SK-N-SH treated with all-trans-retinoic acid at 6 μM for 48 hours (cell line): ENCODE results near the gene CGNL1.

ENCODE experiments used
- ATAC-seq: fragments of 200-7000 bp; cut with Tn5 transposase; 3 replicates; pipeline ENCODE4 v1.9.1; 2020; ENCODE audit warnings: mild to moderate bottlenecking, moderate library complexity
- ARNTL ChIP-seq: fragments of 450-650 bp; formaldehyde crosslinking; IDR thresholded peaks from 2 replicates; pipeline ENCODE4 v1.5.0; 2020; ENCODE audit warnings: low read depth, mild to moderate bottlenecking, moderate library complexity, borderline replicate concordance
- CSDC2 ChIP-seq: fragments of 250-450 bp; sonication (Bioruptor Pico); IDR thresholded peaks from 2 replicates; pipeline ENCODE4 v1.5.0; 2020; ENCODE audit warnings: mild to moderate bottlenecking, moderate library complexity
- ESRRG ChIP-seq: fragments of 250-450 bp; sonication (Bioruptor Pico); IDR thresholded peaks from 2 replicates; pipeline ENCODE4 v1.6.1; 2021; ENCODE audit warnings: mild to moderate bottlenecking
- GLIS3 ChIP-seq: fragments of 250-450 bp; sonication (Bioruptor Pico); IDR thresholded peaks from 2 replicates; pipeline ENCODE4 v1.5.0; 2020; ENCODE audit warnings: mild to moderate bottlenecking, moderate library complexity
- ISL1 ChIP-seq: fragments of 250-450 bp; sonication (Bioruptor Pico); IDR thresholded peaks from 2 replicates; pipeline ENCODE4 v2.1.2; 2022; ENCODE audit warnings: mild to moderate bottlenecking, moderate library complexity
- OSR1 ChIP-seq: fragments of 250-450 bp; sonication (Bioruptor Pico); IDR thresholded peaks from 2 replicates; pipeline ENCODE4 v1.8.0; 2022; ENCODE audit warnings: moderate library complexity, mild to moderate bottlenecking, inconsistent platforms
- RARB ChIP-seq: fragments of 250-450 bp; sonication (Bioruptor Pico); IDR thresholded peaks from 2 replicates; pipeline ENCODE4 v1.8.0; 2021; ENCODE audit warnings: mild to moderate bottlenecking, moderate library complexity
- SNAI2 ChIP-seq: fragments of 250-450 bp; sonication (Bioruptor Pico); IDR thresholded peaks from 2 replicates; pipeline ENCODE4 v1.5.0; 2020; ENCODE audit warnings: mild to moderate bottlenecking, moderate library complexity
- TCF4 ChIP-seq: fragments of 250-450 bp; sonication (Bioruptor Pico); IDR thresholded peaks from 2 replicates; pipeline ENCODE4 v1.8.0; 2021; ENCODE audit warnings: mild to moderate bottlenecking, moderate library complexity, borderline replicate concordance
- ZC3H10 ChIP-seq: fragments of 250-450 bp; sonication (Bioruptor Pico); IDR thresholded peaks from 2 replicates; pipeline ENCODE4 v1.5.1; 2021; ENCODE audit warnings: mild to moderate bottlenecking, moderate library complexity
- ZFP3 ChIP-seq: fragments of 250-450 bp; sonication (Bioruptor Pico); IDR thresholded peaks from 2 replicates; pipeline ENCODE4 v1.5.0; 2020; ENCODE audit warnings: mild to moderate bottlenecking, moderate library complexity
- ZNF565 ChIP-seq: fragments of 450-650 bp; formaldehyde crosslinking; conservative IDR thresholded peaks from 2 replicates; pipeline ENCODE4 v1.5.0; 2020; ENCODE audit warnings: low read depth, mild to moderate bottlenecking, moderate library complexity
- ZNF8 ChIP-seq: fragments of 450-650 bp; formaldehyde crosslinking; IDR thresholded peaks from 2 replicates; pipeline ENCODE4 v1.5.0; 2020; ENCODE audit warnings: mild to moderate bottlenecking, moderate library complexity
- TF ChIP-seq, protein P1 (sequence below): fragments of 250-450 bp; sonication (Bioruptor Pico); IDR thresholded peaks from 2 replicates; pipeline ENCODE4 v1.8.0; 2020; ENCODE audit warnings: mild to moderate bottlenecking, moderate library complexity, borderline replicate concordance
- TF ChIP-seq, protein P2 (sequence below): fragments of 250-450 bp; sonication (Bioruptor Pico); IDR thresholded peaks from 2 replicates; pipeline ENCODE4 v1.5.1; 2020; ENCODE audit warnings: low read depth, mild to moderate bottlenecking, moderate library complexity
- TF ChIP-seq, protein P3 (sequence below): fragments of 250-450 bp; sonication (Bioruptor Pico); IDR thresholded peaks from 2 replicates; pipeline ENCODE4 v1.5.1; 2021; ENCODE audit warnings: mild to moderate bottlenecking, moderate library complexity
- TF ChIP-seq, protein P4 (sequence below): fragments of 250-450 bp; sonication (Bioruptor Pico); IDR thresholded peaks from 2 replicates; pipeline ENCODE4 v1.8.0; 2021; ENCODE audit warnings: low read depth, mild to moderate bottlenecking, moderate library complexity, borderline replicate concordance
- TF ChIP-seq, protein P5 (sequence below): fragments of 250-450 bp; sonication (Bioruptor Pico); IDR thresholded peaks from 2 replicates; pipeline ENCODE4 v1.5.0; 2020; ENCODE audit warnings: mild to moderate bottlenecking, moderate library complexity

Gene CGNL1

DNA sequence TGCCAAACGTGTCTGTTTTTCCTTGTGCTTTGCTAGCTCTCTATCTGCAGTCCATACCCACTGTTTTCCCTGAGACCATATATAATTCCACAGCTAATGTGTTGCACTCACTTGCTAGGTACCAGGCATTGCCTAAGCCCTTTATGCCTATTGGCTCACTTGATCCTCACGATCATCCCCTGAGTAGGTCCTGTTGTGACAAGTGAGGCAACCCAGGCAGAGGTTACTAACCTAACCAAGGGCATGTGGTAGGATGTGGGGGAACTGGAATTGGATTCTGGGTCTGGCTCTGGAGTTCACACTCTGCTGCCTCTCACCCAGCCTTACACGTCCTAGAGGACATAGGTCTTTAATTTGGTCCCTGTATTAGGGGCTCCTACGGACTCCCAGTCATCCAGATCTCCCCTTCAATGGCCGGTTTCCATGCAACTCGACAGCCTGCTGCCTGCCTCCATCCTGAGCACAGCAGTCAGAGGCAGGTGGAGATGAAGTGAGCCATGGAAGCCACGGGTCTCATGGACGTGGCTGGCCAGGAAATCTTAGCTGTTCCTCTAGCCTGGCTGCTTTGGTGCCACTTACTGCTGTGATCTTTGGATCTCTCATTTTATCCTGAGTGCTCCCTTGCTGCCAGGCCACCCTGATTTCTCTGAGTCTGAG lies 176.5 kb downstream of the CGNL1 start:
- TF ChIP-seq, protein P1, sequence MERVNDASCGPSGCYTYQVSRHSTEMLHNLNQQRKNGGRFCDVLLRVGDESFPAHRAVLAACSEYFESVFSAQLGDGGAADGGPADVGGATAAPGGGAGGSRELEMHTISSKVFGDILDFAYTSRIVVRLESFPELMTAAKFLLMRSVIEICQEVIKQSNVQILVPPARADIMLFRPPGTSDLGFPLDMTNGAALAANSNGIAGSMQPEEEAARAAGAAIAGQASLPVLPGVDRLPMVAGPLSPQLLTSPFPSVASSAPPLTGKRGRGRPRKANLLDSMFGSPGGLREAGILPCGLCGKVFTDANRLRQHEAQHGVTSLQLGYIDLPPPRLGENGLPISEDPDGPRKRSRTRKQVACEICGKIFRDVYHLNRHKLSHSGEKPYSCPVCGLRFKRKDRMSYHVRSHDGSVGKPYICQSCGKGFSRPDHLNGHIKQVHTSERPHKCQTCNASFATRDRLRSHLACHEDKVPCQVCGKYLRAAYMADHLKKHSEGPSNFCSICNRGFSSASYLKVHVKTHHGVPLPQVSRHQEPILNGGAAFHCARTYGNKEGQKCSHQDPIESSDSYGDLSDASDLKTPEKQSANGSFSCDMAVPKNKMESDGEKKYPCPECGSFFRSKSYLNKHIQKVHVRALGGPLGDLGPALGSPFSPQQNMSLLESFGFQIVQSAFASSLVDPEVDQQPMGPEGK (CRISPR knock-in tag) = no peak
- TF ChIP-seq, protein P2, sequence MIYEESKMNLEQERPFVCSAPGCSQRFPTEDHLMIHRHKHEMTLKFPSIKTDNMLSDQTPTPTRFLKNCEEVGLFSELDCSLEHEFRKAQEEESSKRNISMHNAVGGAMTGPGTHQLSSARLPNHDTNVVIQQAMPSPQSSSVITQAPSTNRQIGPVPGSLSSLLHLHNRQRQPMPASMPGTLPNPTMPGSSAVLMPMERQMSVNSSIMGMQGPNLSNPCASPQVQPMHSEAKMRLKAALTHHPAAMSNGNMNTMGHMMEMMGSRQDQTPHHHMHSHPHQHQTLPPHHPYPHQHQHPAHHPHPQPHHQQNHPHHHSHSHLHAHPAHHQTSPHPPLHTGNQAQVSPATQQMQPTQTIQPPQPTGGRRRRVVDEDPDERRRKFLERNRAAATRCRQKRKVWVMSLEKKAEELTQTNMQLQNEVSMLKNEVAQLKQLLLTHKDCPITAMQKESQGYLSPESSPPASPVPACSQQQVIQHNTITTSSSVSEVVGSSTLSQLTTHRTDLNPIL (CRISPR knock-in tag) = no peak
- no peak for TF ChIP-seq OSR1 (CRISPR knock-in tag)
- no peak for ATAC-seq

- TF ChIP-seq, protein P3, sequence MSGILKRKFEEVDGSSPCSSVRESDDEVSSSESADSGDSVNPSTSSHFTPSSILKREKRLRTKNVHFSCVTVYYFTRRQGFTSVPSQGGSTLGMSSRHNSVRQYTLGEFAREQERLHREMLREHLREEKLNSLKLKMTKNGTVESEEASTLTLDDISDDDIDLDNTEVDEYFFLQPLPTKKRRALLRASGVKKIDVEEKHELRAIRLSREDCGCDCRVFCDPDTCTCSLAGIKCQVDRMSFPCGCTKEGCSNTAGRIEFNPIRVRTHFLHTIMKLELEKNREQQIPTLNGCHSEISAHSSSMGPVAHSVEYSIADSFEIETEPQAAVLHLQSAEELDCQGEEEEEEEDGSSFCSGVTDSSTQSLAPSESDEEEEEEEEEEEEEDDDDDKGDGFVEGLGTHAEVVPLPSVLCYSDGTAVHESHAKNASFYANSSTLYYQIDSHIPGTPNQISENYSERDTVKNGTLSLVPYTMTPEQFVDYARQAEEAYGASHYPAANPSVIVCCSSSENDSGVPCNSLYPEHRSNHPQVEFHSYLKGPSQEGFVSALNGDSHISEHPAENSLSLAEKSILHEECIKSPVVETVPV = no peak
- TF ChIP-seq OSR1 (CRISPR knock-in tag) (no peak), SNAI2 (CRISPR knock-in tag) (no peak), ESRRG (CRISPR knock-in tag) (no peak), ISL1 (CRISPR knock-in tag) (no peak), GLIS3 (CRISPR knock-in tag) (no peak), ZFP3 (no peak)
- TF ChIP-seq, protein P1 (CRISPR knock-in tag) = no peak
Measured at GRCh38 chr15:57553526-57553925, 177.2 kb downstream of the CGNL1 start.

GRCh38 chr15:57554063-57554811 lies 177.9 kb downstream of the CGNL1 start:
- ATAC-seq = no peak
- TF ChIP-seq TCF4 (CRISPR knock-in tag) (no peak), ZFP3 (no peak), SNAI2 (CRISPR knock-in tag) (no peak), OSR1 (CRISPR knock-in tag) (no peak), RARB (CRISPR knock-in tag) (no peak), ARNTL (CRISPR knock-in tag) (no peak), GLIS3 (CRISPR knock-in tag) (no peak), ZC3H10 (no peak), CSDC2 (CRISPR knock-in tag) (no peak), ZNF565 (CRISPR knock-in tag) (no peak), ISL1 (CRISPR knock-in tag) (no peak), ZNF8 (no peak)
- TF ChIP-seq, protein P4, sequence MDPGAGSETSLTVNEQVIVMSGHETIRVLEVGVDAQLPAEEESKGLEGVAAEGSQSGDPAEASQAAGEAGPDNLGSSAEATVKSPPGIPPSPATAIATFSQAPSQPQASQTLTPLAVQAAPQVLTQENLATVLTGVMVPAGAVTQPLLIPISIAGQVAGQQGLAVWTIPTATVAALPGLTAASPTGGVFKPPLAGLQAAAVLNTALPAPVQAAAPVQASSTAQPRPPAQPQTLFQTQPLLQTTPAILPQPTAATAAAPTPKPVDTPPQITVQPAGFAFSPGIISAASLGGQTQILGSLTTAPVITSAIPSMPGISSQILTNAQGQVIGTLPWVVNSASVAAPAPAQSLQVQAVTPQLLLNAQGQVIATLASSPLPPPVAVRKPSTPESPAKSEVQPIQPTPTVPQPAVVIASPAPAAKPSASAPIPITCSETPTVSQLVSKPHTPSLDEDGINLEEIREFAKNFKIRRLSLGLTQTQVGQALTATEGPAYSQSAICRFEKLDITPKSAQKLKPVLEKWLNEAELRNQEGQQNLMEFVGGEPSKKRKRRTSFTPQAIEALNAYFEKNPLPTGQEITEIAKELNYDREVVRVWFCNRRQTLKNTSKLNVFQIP = no peak
- TF ChIP-seq, protein P3 = no peak
- TF ChIP-seq, protein P5, sequence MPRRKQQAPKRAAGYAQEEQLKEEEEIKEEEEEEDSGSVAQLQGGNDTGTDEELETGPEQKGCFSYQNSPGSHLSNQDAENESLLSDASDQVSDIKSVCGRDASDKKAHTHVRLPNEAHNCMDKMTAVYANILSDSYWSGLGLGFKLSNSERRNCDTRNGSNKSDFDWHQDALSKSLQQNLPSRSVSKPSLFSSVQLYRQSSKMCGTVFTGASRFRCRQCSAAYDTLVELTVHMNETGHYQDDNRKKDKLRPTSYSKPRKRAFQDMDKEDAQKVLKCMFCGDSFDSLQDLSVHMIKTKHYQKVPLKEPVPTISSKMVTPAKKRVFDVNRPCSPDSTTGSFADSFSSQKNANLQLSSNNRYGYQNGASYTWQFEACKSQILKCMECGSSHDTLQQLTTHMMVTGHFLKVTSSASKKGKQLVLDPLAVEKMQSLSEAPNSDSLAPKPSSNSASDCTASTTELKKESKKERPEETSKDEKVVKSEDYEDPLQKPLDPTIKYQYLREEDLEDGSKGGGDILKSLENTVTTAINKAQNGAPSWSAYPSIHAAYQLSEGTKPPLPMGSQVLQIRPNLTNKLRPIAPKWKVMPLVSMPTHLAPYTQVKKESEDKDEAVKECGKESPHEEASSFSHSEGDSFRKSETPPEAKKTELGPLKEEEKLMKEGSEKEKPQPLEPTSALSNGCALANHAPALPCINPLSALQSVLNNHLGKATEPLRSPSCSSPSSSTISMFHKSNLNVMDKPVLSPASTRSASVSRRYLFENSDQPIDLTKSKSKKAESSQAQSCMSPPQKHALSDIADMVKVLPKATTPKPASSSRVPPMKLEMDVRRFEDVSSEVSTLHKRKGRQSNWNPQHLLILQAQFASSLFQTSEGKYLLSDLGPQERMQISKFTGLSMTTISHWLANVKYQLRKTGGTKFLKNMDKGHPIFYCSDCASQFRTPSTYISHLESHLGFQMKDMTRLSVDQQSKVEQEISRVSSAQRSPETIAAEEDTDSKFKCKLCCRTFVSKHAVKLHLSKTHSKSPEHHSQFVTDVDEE (CRISPR knock-in tag) = no peak
- TF ChIP-seq, protein P2 (CRISPR knock-in tag) = no peak
- TF ChIP-seq, protein P1 (CRISPR knock-in tag) = no peak

More at GRCh38 chr15:57553526-57553925, 177.2 kb downstream of the CGNL1 start:
- no peak for ATAC-seq
